ENCODE data around the gene ACBD3.

ACBD3 gene

DNA sequence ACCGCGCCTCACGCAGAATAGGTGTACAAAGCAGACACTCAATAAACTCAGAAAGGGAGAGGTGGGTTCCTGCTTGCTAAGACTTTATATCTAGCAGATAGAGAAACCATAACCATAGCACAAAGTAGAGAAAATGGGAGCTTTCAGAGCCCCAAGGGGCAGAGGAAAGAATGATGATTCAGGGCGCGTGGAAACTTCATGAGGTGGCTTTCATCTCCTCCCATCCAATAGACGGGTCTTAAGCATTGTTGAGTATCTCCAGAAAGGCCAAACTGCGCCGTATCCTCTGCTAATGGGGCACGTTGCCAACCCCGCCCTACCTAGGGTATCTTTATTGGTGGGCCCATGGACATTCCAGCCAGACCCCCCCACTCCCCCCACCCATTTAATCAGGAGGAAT is 36.1 kb upstream of the ACBD3 start:
- TF ChIP-seq, protein P1, sequence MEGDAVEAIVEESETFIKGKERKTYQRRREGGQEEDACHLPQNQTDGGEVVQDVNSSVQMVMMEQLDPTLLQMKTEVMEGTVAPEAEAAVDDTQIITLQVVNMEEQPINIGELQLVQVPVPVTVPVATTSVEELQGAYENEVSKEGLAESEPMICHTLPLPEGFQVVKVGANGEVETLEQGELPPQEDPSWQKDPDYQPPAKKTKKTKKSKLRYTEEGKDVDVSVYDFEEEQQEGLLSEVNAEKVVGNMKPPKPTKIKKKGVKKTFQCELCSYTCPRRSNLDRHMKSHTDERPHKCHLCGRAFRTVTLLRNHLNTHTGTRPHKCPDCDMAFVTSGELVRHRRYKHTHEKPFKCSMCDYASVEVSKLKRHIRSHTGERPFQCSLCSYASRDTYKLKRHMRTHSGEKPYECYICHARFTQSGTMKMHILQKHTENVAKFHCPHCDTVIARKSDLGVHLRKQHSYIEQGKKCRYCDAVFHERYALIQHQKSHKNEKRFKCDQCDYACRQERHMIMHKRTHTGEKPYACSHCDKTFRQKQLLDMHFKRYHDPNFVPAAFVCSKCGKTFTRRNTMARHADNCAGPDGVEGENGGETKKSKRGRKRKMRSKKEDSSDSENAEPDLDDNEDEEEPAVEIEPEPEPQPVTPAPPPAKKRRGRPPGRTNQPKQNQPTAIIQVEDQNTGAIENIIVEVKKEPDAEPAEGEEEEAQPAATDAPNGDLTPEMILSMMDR (conservative IDR thresholded peaks at IDR 0.05; ENCODE audit: low read depth, low read length), result no peak
- DNase-seq (ENCODE audit: low read depth), result no peak
- H3K4me3 ChIP-seq (ENCODE audit: low read length), result no peak overlapping the region

DNA sequence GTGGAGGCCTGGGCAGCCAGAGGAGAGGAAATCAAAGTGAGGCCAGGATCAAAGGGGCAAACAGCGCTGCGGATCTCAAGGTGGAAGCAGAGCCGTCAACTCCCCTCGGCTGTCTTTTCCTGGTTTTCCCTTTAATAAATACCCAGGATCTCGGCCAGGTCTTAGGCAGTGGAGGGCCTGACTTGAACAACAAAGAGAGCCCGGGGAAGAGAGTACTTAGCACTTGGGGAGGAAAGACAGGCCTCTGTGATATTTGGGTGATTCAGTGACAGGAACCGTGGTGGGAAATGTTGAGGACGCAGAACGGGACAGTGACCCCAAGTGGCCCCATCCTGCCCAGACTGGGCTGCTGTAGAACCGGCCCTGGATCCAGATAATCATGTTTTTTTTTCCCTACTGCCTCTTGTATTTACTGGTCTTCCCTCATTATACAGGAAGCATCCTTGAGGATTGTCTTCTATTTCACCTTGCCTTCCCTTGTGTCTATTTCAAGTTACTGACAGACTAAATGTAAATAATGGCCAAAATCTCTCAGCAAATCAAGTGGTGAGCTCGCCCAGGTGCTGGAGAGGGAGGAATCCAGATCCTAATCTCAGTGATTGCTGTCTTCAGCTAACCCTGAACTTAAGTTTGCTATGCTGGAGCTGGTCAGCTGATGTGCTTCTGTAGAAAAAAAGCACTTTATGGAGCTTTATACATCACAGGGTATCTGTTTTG is 34.1 kb upstream of the ACBD3 start:
- TF ChIP-seq, protein P1 (conservative IDR thresholded peaks at IDR 0.05; ENCODE audit: low read depth, low read length), result no peak
- no peak for DNase-seq (ENCODE audit: low read depth)

DNA sequence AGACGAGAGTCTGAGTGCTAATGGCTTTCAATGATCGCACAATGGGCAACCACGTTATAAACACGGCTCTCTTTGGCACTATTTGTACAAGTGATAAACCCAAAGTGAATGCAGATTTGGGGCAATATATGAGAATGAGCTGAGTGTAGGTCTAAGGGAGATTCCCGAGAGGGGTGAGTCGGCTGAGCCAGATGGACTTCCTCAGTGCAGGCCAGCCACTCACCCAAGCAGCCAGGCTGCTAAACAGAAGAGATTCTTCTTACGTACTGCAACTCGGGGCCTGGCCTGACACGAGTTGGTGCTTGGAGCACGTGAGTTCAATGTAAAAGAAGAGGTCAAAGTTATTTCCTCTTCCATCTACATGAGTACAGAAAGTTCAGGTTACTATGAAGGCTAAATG is 30.7 kb upstream of the ACBD3 start:
- TF ChIP-seq, protein P1 (conservative IDR thresholded peaks at IDR 0.05; ENCODE audit: low read depth, low read length), result no peak
- DNase-seq (ENCODE audit: low read depth), result no peak
- H3K4me3 ChIP-seq (ENCODE audit: low read length), result no peak overlapping the region

More for the DNA sequence above, 34.1 kb upstream of the ACBD3 start:
- H3K4me3 ChIP-seq (ENCODE audit: low read length), result no peak overlapping the region

DNA sequence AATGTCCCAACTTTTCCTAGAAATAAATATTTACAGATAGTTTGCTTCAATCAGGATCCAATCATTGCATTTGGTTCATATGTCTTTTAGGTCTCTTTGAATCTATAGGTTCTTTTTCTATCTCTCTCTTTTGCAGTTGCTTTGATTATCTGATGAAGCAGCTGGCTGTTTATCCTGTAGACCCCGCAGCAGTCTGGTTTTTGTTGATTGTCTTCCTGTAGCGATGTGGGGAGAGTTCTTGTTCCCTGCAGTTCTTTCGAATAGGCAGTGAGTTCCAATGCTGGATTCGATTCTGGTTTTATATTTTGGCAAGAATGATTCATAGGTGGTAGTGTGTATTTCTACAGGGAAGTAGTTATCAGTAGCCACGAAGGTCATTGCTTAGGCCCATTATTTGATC is 29.5 kb upstream of the ACBD3 start:
- TF ChIP-seq, protein P1 (conservative IDR thresholded peaks at IDR 0.05; ENCODE audit: low read depth, low read length), result no peak
- DNase-seq (ENCODE audit: low read depth), result no peak

DNA sequence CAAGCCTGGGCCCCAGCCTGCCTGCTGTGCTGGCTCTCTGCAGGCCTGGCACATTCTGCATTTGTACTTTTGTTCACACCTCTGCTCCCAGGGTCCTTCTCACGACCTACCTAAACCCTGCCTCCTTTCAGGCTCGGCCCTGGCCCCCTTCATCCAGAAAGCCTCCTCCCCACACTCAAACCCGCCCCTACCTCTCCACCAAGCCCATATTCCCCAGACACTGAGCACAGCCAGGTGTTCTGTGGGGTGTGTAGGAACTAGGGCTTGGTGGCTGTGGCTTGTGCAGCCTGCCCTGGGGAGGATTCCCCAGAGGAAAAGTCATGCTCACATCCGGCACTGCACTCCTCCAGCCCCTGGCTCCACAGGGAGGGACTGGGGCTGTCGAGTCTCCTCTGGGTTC is 28.7 kb upstream of the ACBD3 start:
- no peak overlapping the region for H3K4me3 ChIP-seq (ENCODE audit: low read length)
- TF ChIP-seq, protein P1 (conservative IDR thresholded peaks at IDR 0.05; ENCODE audit: low read depth, low read length), result no peak
- DNase-seq (ENCODE audit: low read depth), result no peak

More for the DNA sequence above, 29.5 kb upstream of the ACBD3 start:
- H3K4me3 ChIP-seq (ENCODE audit: low read length), result no peak overlapping the region

DNA sequence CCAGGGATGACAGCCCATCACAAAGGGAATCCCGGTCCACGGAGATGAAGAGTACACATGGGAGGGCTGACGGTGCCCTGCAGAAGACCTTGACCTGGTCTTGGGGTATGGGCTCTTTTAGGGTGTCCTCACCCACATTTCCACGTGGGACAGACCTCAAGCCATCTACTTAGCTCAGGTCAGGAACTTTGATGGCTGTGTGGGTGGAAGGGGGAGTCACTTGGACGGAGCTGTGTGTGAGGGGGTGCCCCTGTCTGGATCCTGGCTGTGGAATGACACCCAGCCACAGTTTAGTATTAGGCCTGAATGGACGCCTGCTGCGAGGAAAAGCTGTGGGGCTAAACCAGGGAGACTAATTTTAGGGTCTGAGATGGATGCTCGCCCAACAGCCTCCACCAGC is 26.0 kb upstream of the ACBD3 start:
- DNase-seq (ENCODE audit: low read depth), result no peak
- no peak overlapping the region for H3K4me3 ChIP-seq (ENCODE audit: low read length)
- TF ChIP-seq, protein P1 (conservative IDR thresholded peaks at IDR 0.05; ENCODE audit: low read depth, low read length), result no peak

DNA sequence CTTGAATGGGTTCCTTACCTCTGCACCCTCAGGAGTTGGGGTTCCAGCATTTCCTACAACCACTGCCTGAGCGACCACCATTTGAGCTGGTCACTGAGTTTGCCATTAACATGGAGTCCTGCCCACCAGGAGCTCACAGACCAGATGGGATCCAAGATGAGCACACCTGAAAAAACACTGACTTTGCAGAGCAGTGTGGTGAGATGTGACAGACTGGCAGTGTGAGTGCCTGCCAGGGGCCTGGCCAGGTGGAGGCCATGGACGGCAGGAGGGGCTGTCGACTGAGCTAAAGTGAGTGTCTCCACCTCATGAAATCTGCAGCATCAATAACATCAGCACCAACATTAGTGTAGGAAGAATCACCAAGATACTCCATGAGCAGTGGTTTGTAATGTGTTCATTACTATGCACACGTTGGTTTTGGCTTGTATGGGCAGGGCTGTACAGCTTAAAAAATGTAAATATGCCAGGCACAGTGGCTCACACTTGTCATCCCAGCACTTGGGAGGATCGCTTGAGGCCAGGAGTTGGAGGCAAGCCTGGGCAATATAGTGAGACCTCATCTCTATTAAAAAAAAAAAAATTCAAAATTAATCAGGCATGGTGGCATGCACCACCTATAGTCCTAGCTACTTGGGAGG is 24.8 kb upstream of the ACBD3 start:
- DNase-seq (ENCODE audit: low read depth), result no peak
- TF ChIP-seq, protein P1 (conservative IDR thresholded peaks at IDR 0.05; ENCODE audit: low read depth, low read length), result no peak
- H3K4me3 ChIP-seq (ENCODE audit: low read length), result no peak overlapping the region

All from retinal pigment epithelial cell (primary cell).